WTC11 (cell line): ENCODE measurements around the gene NFIA. TPM values are rescaled to one million over a fixed set of nuclear protein-coding genes. Genes with fewer than 3 reads are reported as not detected.

Source experiments
- ATAC-seq: fragments of 200-7000 bp; cut with Tn5 transposase; 2 replicates; pipeline ENCODE4 v1.10.0; 2021; ENCODE audit warnings: mild to moderate bottlenecking, moderate library complexity
- CTCF ChIA-PET: fragments of 300-600 bp; sonication (Branson Sonifier 250); formaldehyde crosslinking; loops from one replicate; lab custom pipeline; 2021; ENCODE audit warnings: antibody characterized with exemption; lab: Charles Lee
- POLR2A ChIA-PET: fragments of 350-600 bp; sonication (Branson Sonifier 250); formaldehyde crosslinking; loops from one replicate; lab custom pipeline; 2021; ENCODE audit warnings: antibody characterized with exemption; lab: Charles Lee
- DNase-seq: peaks from one replicate; pipeline ENCODE4 v3.0.0; 2021; ENCODE audit warnings: low spot score
- H3K27ac Mint-ChIP-seq: 2 replicates; pipeline ENCODE4 v1.8.0; 2021; ENCODE audit warnings: mixed read lengths
- H3K27me3 Mint-ChIP-seq: 2 replicates; pipeline ENCODE4 v1.8.0; 2021; ENCODE audit warnings: low read depth, mild to moderate bottlenecking, moderate library complexity, mixed read lengths
- H3K36me3 Mint-ChIP-seq: 2 replicates; pipeline ENCODE4 v1.8.0; 2021; ENCODE audit warnings: mixed read lengths
- H3K4me1 Mint-ChIP-seq: 2 replicates; pipeline ENCODE4 v1.8.0; 2022; ENCODE audit warnings: mixed read lengths
- H3K4me3 Mint-ChIP-seq: 2 replicates; pipeline ENCODE4 v1.8.0; 2021; ENCODE audit warnings: mild to moderate bottlenecking, moderate library complexity, mixed read lengths
- H3K9me3 Mint-ChIP-seq: 2 replicates; pipeline ENCODE4 v1.8.0; 2021; ENCODE audit warnings: mixed read lengths
- ATF6 ChIP-seq: sonication (generic); formaldehyde crosslinking; IDR thresholded peaks from 2 replicates; pipeline ENCODE4 v1.8.1; 2023; ENCODE audit warnings: mild to moderate bottlenecking, missing genetic modification reagents
- CBFB ChIP-seq: sonication (generic); formaldehyde crosslinking; IDR thresholded peaks from 2 replicates; pipeline ENCODE4 v1.8.1; 2022; ENCODE audit warnings: mild to moderate bottlenecking, low read depth, missing genetic modification reagents
- IRF2 ChIP-seq: sonication (generic); formaldehyde crosslinking; IDR thresholded peaks from 2 replicates; pipeline ENCODE4 v1.8.0; 2022; ENCODE audit warnings: low read depth, missing genetic modification reagents, borderline replicate concordance
- MLX ChIP-seq: sonication (generic); formaldehyde crosslinking; IDR thresholded peaks from 2 replicates; pipeline ENCODE4 v1.8.1; 2023; ENCODE audit warnings: mild to moderate bottlenecking, missing genetic modification reagents, moderate library complexity
- STAT6 ChIP-seq: sonication (generic); formaldehyde crosslinking; conservative IDR thresholded peaks from 2 replicates; pipeline ENCODE4 v1.8.1; 2023; ENCODE audit warnings: mild to moderate bottlenecking, low read depth, missing genetic modification reagents, moderate library complexity
- ZNF121 ChIP-seq: sonication (generic); formaldehyde crosslinking; IDR thresholded peaks from 2 replicates; pipeline ENCODE4 v1.8.0; 2023; ENCODE audit warnings: missing genetic modification reagents
- ZNF671 ChIP-seq: fragments of 250-450 bp; sonication (Bioruptor Pico); IDR thresholded peaks from 2 replicates; pipeline ENCODE4 v1.8.0; 2021; ENCODE audit warnings: mild to moderate bottlenecking
- total RNA-seq: library from RNA; stranded (reverse); gene quantifications from 3 replicates; pipeline ENCODE4 v1.2.3, GENCODE V29; 2021
- TF ChIP-seq, protein P1 (sequence below): fragments of 250-450 bp; sonication (Bioruptor Pico); IDR thresholded peaks from 2 replicates; pipeline ENCODE4 v1.9.0; 2021; ENCODE audit warnings: mild to moderate bottlenecking
- TF ChIP-seq, protein P2 (sequence below): sonication (generic); formaldehyde crosslinking; IDR thresholded peaks from 2 replicates; pipeline ENCODE4 v1.8.1; 2023; ENCODE audit warnings: mild to moderate bottlenecking, missing genetic modification reagents

Gene NFIA
- total RNA-seq, 1 experiment from 2014 or later, result 16.7 TPM

- TF ChIP-seq IRF2, result no peak
- TF ChIP-seq CBFB (CRISPR knock-in tag), result no peak
- TF ChIP-seq, protein P1, sequence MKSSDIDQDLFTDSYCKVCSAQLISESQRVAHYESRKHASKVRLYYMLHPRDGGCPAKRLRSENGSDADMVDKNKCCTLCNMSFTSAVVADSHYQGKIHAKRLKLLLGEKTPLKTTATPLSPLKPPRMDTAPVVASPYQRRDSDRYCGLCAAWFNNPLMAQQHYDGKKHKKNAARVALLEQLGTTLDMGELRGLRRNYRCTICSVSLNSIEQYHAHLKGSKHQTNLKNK, result no peak
- TF ChIP-seq ZNF671, result no peak
- no peak for TF ChIP-seq MLX
- TF ChIP-seq, protein P2, sequence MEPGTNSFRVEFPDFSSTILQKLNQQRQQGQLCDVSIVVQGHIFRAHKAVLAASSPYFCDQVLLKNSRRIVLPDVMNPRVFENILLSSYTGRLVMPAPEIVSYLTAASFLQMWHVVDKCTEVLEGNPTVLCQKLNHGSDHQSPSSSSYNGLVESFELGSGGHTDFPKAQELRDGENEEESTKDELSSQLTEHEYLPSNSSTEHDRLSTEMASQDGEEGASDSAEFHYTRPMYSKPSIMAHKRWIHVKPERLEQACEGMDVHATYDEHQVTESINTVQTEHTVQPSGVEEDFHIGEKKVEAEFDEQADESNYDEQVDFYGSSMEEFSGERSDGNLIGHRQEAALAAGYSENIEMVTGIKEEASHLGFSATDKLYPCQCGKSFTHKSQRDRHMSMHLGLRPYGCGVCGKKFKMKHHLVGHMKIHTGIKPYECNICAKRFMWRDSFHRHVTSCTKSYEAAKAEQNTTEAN (CRISPR knock-in tag), result no peak
- peak overlapping the region; percentile 25; the same call in 1 of the 2 replicates for H3K27ac Mint-ChIP-seq
- ATAC-seq, result no peak
Observed at GRCh38 chr1:61132645-61133334, 50.4 kb downstream of the NFIA start.

DNA sequence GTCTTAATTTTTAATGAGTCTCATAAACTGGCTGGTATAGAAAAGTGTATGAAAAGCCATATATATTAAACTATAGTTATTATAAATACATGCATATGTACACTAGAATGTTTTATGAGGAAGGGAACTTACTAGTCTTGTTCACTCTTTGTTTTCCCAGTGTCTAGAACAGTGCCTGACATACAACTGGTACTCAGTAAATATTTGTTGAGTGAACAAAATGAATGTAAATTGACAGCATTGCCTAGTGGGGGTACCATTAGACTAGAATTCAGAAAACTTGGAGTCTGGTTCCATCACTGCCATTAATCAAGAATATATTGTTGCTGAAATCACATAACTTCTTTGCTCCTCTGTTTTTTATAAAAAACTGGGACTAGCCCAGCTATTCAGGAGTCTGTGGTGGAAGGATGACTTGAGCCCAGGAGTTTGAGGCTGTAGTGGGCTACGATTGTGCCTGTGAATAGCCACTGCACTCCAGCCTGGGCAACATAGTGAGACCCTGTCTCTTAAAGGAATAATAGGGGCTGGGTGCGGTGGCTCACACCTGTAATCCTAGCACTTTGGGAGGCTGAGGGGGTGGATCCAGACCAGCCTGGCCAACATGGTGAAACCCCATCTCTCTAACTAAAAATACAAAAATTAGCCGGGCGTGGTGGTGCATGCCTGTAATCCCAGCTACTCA, 51.1 kb downstream of the NFIA start:
- CTCF ChIA-PET, result no interaction called here
- ATAC-seq, result no peak

More at GRCh38 chr1:61132645-61133334, 50.4 kb downstream of the NFIA start:
- Mint-ChIP-seq H3K4me1 (peaks cover 38% of the 10 kb centered on the region), H3K9me3 (0 out of 2 replicates have a peak, but pooled peaks cover 3% of the 10 kb centered on the region), H3K36me3 (peaks cover 2% of the 10 kb centered on the region; the same call in 1 of the 2 replicates), H3K27me3 (no peaks in the 10 kb centered on the region), H3K4me3 (no peak overlapping the region)
- ChIA-PET CTCF (no interaction called here), POLR2A (no interaction called here)
- no peak for DNase-seq

More for the DNA sequence above, 51.1 kb downstream of the NFIA start:
- no peak for DNase-seq
- TF ChIP-seq STAT6 (CRISPR knock-in tag) (no peak), ATF6 (CRISPR knock-in tag) (no peak), ZNF121 (CRISPR knock-in tag) (peak; percentile 91)
- TF ChIP-seq, all 79 proteins: peak for 1
- H3K36me3 Mint-ChIP-seq, result peaks cover 2% of the 10 kb centered on the region; the same call in 1 of the 2 replicates
- POLR2A ChIA-PET, result no interaction called here
- H3K4me3 Mint-ChIP-seq, result no peak overlapping the region
- peaks cover 38% of the 10 kb centered on the region for H3K4me1 Mint-ChIP-seq
- no peak overlapping the region for H3K27ac Mint-ChIP-seq
- no peaks in the 10 kb centered on the region for H3K27me3 Mint-ChIP-seq
- 0 out of 2 replicates have a peak, but pooled peaks cover 2% of the 10 kb centered on the region for H3K9me3 Mint-ChIP-seq
